Erythroblast (primary cell): Measurements from ENCODE around the gene SDK2.
"Not testable (repeated sequence)": the region's sequence is repeated elsewhere in the genome, so short reads cannot be mapped to it uniquely, and the experiment has no call there.

Experiments used
- DNase-seq, 2 experiments: peaks; one replicate each; lab custom pipeline; 2025; lab: John Stamatoyannopoulos, UW
- GATA1 ChIP-seq: IDR thresholded peaks from 2 replicates; pipeline ENCODE4 v1.6.1; 2011; ENCODE audit warnings: low read depth, mild to moderate bottlenecking, control low read depth, low read length, moderate library complexity
- POLR2A ChIP-seq: IDR thresholded peaks from 2 replicates; pipeline ENCODE4 v1.6.1; 2011; ENCODE audit warnings: mild to moderate bottlenecking, low read length

Gene SDK2

DNA sequence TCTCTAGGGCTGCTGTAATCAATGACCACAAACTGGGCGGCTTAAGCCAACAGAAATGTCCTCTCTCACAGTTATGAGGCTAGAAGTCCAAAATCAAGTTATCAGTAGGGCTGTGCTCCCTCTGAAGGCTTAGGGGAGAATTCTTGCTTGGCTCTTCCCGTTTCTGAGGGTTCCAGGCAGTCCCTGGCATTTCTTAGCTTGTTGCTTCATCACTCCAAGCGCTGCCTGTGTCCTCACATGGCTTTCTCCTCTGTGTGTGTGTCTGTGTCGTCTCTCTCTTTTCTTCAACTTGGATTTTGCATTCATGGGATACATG is 318.8 kb downstream of the SDK2 start:
- DNase-seq: no peak
- TF ChIP-seq GATA1 (no peak), POLR2A (no peak)

DNA sequence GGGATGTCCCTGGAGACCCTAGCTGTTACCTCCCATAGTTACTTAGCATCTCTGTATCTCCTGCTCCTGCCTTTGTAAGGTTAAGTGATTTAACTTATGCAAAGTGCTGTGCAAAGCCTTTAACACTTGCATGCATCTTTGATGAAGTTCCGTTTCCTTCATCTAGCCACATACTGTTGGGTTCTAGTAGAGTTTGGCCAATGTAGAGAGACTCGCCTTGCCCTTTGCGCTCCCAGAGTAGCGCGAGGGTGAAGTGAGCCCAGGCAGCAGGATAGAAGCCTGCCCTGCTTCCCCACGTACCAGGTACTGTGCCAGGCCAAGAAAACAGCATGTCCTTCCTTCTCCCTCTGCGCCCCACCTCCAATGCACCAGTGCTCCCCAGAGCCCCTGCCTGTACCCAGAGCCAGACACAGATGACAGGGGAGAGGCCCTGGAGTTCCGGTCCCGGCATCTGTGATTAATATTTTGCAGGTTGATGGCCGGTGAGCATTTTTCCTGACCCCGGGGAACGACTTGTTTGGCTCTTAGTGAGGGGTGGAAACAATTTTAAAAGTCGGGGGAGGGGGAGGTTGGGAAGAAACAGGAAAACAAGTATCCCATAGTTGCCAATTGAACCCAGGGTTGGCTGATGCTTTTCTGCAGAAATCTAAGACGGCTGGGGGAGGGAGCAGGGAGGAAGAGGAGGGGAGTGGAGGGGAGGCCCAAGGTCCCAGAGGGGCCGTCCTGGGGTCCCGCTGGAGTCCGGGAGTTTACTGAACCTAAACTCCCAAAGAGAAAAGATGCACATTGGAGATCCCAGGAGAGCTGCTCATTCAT is 319.3 kb downstream of the SDK2 start:
- no peak for DNase-seq
- no peak for TF ChIP-seq POLR2A
- no peak for TF ChIP-seq GATA1

DNA sequence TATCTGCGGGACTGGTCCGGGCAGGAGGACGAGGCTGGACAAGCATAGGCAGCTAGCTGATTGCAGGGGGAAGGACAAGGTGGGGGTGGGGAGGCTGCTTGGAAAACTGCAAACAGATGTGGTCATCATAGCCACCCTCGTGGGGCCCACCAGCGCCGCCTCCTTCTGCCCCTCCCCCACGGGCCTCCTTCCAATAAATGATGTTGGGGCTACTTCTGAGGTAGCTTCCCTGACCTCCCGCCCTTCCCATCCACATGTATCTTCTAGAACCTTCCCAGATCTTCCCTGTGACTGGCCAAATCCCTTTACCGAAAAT is 320.1 kb downstream of the SDK2 start:
- TF ChIP-seq POLR2A (no peak), GATA1 (no peak)
- DNase-seq: no peak

DNA sequence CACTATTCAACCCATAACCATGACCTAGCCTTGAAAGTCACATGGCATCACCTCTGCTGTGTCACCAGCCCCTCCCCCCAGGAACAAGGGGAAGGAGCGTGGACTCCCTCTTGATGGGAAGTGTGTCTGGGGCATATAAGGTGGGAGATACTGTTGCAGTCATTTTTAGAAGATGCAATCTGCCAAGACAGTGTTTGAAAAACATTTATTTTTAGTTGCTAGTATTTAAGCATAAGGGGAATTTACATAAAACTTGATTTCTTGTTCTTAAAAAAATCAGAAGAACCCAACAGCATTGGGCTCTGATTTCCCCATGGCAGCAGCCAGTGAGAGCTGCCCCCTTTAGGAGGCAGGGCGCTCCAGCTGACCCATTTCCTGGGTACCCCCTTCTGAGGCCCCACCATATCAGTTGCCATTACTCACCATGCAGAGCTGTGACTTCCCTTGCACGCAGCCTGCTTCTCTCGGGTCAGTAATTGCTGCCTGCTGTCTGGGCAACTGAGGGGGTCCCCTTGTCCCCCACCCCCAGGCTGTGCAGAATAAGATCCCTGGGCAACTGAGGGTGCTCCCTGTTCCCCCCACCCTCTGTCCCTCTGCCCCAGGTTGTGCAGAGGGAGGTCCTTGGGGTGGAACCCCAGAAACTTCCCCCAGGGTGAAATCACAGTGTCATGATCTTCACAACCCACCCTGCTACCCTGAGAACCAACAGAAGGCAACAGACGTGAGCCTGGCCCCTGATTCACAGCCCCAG is 320.7 kb downstream of the SDK2 start:
- DNase-seq: peak; percentile 15 to 26
- TF ChIP-seq POLR2A (no peak), GATA1 (no peak)

DNA sequence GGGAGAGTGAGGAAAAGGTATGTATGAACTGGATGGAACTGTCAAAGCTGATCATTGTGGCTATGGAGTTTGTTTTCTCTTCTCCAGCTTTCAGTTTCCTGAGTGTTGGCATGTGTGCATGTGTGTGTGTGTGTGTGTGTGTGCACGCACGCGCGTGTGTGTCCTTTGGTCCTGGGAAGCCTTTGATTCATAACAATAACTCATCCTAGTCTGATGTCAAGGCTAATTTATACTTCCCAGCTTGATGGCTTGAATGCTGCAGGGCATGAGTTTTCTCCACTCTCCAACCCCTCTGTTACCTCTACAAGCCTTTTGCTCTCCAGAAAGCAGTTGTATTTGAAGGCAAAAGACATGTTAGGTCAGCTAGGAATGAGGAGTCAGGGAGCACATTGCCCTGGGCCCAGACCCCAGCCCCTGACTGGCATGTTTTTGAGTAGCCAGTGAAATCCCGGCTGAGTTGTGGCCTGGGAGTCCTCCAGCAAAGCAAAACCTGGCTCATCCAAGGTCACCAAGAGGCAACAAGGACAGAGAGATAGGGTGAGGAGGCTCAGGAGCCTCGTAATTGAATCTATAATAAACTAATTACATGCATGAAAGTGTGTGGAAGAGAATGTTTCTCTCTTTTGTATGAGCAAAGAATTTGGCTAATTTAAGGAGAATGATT is 323.5 kb downstream of the SDK2 start:
- DNase-seq: no peak
- TF ChIP-seq GATA1: no peak
- no peak for TF ChIP-seq POLR2A

DNA sequence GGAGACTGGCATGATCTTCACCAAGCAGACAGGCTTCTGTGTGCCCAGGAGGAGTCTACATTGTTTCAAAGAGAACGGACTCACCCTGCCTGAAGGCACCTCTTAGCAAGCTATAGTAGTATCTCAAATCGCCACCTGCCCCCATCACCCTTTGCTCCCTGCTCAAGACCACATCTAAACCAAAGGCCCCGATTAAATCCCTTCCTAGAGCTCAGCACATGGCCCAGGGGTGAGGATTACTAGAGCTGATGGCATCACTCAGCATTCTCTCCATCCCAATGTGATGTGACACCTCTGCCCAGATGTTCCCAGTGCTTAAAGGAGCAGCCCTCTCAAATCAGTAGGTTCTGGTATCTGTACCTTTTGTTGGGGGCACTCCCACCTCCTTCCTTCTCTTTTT is 324.5 kb downstream of the SDK2 start:
- DNase-seq: no peak
- TF ChIP-seq GATA1: no peak
- no peak for TF ChIP-seq POLR2A

DNA sequence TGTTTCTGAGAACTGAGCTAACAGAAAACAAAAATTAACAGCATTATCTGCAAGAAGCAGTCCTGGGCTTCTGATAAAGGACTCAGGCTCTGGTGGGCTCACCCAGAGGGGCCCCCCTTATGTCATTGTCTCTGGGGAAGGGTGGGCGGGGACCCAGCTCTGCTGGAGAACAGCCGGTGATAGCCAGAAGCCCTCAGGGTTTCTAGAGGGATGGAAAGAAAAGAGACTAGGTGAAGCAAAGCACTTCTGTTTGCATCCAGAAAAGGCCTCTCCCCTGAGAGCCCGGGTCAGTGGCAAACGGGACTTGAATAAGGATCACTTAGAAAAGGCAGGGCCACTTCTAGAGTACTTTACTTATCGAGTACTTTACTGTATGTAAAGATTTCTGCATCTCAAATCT is 325.4 kb downstream of the SDK2 start:
- TF ChIP-seq GATA1: no peak
- TF ChIP-seq POLR2A: no peak
- DNase-seq: peak; percentile 71 to 88

DNA sequence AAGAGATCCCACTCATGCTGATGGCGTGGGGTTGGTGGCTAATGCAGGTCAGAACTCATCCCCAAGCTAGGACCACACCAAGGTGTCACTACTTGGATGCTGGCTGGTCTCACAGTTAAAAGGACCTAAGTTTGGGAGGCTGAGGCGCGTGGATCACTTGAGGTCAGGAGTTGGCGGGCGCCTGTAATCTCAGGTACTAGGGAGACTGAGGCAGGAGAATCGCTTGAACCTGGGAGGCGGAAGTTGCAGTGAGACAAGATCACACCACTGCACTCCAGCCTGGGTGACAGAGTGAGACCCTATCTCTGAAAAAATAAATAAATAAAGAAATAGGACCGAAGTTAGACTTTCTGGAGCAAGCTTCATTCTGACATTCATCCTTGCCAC is 325.8 kb downstream of the SDK2 start:
- DNase-seq: peak; percentile 43 to 46
- TF ChIP-seq GATA1 (no peak), POLR2A (no peak)

DNA sequence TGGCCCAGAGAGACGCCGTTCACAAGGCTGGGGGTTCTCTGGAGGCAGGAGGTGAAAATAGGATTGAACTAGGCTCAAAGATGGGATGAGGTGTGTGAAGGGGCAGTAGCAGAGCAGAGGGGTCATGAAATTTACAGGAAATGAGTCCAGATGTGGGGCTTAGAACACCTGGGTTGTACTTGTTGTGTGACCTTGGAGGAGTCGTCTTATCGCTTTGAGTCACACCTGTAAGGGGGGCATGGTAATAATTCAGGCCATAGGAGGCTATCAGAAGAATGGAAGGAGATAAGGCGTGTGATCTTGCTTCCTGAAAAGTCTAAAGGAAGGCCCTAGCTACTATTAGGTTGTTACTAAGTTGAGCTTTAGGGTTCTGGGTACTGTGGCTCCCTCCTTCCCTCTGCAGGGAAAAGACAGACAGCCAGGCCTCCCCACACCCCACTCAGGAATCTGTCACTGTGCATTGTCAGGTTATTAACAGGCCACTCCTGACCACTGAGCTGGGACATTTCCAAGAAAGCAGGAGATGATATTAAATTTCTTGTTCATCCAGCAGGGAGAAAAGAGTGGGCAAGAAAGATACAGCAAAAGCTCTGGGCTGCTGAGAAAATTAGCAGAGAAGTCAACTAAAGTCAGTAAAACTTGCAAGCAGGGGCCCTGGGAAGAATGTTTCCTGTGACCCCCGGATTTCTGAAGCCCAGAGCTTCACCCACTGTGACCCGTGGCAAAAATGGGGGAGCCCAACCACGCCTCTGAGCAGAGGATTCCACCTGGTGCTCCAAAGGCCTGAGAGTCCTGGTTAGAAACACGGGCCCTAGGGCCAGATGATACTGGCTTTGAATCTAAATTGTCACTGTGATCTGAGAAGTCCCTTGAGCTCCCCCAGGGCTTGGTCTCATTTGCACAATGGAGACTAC is 326.5 kb downstream of the SDK2 start:
- DNase-seq: no peak
- no peak for TF ChIP-seq GATA1
- TF ChIP-seq POLR2A: no peak

DNA sequence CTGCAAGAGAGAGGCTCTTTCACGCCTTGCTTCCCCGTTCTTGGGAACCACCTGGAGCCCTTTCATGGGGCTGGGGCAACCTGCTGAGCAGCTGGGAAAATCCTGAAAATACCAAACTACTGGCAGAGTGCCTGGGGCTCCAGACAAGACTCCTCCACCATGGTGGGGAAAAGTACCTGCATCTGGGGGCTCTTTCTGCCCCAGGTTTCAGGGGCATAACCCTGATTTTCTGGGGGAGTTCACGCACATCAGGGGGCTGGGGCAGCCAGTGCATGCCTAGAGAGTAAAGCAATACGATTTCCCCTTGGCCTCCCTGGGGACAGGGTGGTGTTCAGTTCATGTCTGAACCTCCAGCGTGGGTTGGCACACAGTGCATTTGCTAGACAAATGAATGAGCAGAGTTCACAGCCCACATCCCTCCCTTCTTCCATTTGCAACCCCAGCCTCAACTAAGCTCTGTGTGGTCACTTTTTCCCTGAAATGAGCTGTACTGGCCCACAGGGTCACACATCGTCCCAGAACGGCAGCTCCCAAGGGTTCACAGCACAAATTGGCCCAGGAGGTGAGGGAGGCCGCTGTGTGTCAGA is 327.2 kb downstream of the SDK2 start:
- TF ChIP-seq POLR2A (no peak), GATA1 (no peak)

DNA sequence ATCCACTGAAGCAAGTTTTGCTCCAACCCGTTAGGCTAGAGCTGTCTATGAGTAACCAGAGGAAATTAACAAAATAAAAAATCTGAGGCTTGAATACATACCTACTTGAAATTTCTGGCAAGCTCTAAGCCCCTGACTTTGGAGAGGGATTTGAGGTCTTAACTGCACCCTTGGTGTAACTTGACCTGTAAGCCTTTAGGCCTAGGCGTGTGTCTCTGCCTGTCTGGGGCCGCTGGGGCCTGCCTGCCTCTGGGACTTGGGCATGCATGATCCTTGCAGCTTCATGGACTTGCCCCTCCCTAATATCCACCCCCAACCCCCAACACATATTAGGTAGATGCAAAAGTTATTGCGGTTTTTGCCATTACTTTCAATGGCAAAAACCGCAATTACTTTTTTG is 328.8 kb downstream of the SDK2 start:
- DNase-seq: no peak
- TF ChIP-seq POLR2A: no peak
- no peak for TF ChIP-seq GATA1

More for the DNA sequence above, 327.2 kb downstream of the SDK2 start:
- no peak for DNase-seq

DNA sequence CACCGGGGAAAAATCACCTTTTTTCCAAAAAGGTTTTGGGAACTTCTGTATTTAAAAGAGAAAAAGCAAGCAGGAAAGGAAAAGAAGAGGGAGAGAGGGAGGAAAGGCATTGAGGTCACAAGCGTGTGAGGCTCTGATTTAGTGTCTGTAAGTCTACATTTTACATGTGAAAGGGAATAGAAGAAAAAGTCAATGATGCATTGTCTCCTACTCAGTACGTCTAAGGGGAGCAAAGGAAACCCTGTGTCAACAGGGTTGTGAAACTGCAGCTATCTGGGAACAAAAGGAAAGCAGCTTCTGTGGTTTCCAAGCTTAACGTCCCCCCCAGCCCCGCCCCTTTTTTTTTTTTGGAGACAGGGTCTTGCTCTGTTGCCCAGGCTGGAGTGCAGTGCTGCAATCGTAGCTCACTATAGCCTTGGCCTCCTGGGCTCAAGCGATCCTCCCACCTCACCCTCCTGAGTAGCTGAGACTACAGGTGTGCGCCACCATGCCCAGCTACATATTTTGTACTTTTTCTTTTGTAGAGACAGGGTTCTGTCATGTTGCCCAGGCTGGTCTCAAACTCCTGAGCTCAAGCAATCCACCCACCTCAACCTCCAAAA is 330.6 kb downstream of the SDK2 start:
- no peak for DNase-seq
- TF ChIP-seq GATA1: no peak
- TF ChIP-seq POLR2A: no peak

DNA sequence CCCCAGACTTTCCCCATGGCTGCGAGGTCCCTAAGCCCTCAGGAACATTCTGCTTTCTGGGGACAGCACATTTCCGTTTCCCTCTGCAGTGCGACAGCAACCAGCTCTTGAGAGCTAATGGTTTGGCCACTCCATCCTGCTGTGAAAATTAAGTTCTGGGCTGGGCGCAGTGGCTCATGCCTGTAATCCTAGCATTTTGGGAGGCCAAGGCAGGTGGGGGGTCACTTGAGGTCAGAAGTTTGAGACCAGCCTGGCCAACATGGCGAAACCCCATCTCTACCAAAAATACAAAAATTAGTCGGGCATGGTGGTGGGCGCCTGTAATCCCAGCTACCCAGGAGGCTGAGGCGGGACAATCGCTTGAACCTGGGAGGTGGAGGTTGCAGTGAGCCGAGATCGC is 331.4 kb downstream of the SDK2 start:
- DNase-seq: not testable (repeated sequence)
